Measurements from ENCODE around the gene PSMD8. TPM values are rescaled to one million over a fixed set of nuclear protein-coding genes. Genes with fewer than 3 reads are reported as not detected.

PSMD8 gene
- total and polyA plus RNA-seq, 4 donors = 89.3 to 134 (median 119) TPM

DNA sequence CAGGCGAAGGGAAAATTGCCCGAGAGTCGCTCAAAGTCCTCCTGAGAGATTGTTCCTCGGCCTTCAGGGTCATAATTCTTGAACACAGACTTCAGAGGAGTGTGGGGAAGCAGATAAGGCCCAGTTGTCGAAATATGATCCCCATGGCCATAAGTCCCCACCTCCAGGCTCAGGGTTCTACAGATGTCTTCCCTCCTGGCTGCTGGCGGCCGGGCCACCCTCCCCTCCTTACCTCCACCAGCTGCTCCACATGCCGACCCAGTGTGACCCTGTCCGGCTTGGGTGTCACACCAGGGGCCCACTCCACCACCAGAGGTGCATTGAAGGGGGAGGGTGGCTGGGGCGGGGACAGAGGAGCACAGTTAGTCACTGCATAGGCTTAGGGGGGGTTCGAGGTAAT lies 38.6 kb downstream of the PSMD8 start:
- Histone ChIP-seq H3K9ac (ENCODE audit: low read depth in 1 of 2, low read length in 2 of 2) (no peak overlapping the region), H3K36me3 (ENCODE audit: control insufficient read depth in 4 of 4, insufficient read depth in 3 of 4, low read depth in 1 of 4, low read length in 3 of 4) (no peaks in the 10 kb centered on the region), H3K4me1 (ENCODE audit: control insufficient read depth in 4 of 4, insufficient read depth in 4 of 4, low read length in 3 of 4) (peaks cover 0 to under 1% (median 0%) of the 10 kb centered on the region in 4 donors), H3K4me3 (ENCODE audit: low read depth in 1 of 3, low read length in 3 of 3) (no peak overlapping the region), H3K27me3 (ENCODE audit: control insufficient read depth in 4 of 4, insufficient read depth in 4 of 4, low read length in 3 of 4) (no peaks in the 10 kb centered on the region), H3K9me3 (ENCODE audit: control insufficient read depth in 4 of 4, low read length in 3 of 4) (no peaks in the 10 kb centered on the region), H3K27ac (ENCODE audit: low read depth in 1 of 2, low read length in 2 of 2) (no peak overlapping the region)
- no peak for TF ChIP-seq SP1 (IDR thresholded peaks at IDR 0.05)
- TF ChIP-seq, protein P1, sequence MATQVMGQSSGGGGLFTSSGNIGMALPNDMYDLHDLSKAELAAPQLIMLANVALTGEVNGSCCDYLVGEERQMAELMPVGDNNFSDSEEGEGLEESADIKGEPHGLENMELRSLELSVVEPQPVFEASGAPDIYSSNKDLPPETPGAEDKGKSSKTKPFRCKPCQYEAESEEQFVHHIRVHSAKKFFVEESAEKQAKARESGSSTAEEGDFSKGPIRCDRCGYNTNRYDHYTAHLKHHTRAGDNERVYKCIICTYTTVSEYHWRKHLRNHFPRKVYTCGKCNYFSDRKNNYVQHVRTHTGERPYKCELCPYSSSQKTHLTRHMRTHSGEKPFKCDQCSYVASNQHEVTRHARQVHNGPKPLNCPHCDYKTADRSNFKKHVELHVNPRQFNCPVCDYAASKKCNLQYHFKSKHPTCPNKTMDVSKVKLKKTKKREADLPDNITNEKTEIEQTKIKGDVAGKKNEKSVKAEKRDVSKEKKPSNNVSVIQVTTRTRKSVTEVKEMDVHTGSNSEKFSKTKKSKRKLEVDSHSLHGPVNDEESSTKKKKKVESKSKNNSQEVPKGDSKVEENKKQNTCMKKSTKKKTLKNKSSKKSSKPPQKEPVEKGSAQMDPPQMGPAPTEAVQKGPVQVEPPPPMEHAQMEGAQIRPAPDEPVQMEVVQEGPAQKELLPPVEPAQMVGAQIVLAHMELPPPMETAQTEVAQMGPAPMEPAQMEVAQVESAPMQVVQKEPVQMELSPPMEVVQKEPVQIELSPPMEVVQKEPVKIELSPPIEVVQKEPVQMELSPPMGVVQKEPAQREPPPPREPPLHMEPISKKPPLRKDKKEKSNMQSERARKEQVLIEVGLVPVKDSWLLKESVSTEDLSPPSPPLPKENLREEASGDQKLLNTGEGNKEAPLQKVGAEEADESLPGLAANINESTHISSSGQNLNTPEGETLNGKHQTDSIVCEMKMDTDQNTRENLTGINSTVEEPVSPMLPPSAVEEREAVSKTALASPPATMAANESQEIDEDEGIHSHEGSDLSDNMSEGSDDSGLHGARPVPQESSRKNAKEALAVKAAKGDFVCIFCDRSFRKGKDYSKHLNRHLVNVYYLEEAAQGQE (IDR thresholded peaks at IDR 0.05) = no peak
- no peak for TF ChIP-seq YY1 (IDR thresholded peaks at IDR 0.05)
- no peak for TF ChIP-seq TAF1 (conservative IDR thresholded peaks at IDR 0.05)
- no peak for DNase-seq (ENCODE audit: low spot score)
- 89% methylated on average over 11 of the region's 11 CpGs for WGBS

DNA sequence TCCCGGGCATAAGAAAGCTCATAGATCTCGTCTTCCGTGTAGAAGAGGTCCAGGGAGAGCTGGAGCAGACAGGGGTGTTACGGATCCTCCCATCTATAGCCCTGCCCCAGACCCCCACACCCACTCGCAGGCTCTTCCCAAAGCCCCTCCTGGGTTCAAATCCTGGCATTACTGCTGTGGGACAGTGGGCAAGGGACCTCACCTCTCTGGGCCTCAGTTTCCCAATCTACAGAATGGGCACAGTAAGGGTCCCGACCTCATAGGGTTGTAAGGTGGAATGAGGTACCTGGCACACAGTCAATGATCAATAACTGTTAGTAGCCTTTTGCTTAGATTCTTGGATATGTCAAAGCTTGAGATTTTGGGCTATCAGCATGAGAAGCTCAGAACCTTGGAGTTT lies 39.0 kb downstream of the PSMD8 start:
- no peak for DNase-seq (ENCODE audit: low spot score)
- H3K27me3 ChIP-seq (ENCODE audit: control insufficient read depth in 4 of 4, insufficient read depth in 4 of 4, low read length in 3 of 4) = no peaks in the 10 kb centered on the region
- H3K27ac ChIP-seq (ENCODE audit: low read depth in 1 of 2, low read length in 2 of 2) = no peak overlapping the region
- 93% methylated on average over 6 of the region's 6 CpGs for WGBS
- peaks cover 0 to 4% (median 0%) of the 10 kb centered on the region in 4 donors for H3K4me1 ChIP-seq (ENCODE audit: control insufficient read depth in 4 of 4, insufficient read depth in 4 of 4, low read length in 3 of 4)
- no peaks in the 10 kb centered on the region for H3K36me3 ChIP-seq (ENCODE audit: control insufficient read depth in 4 of 4, insufficient read depth in 3 of 4, low read depth in 1 of 4, low read length in 3 of 4)
- TF ChIP-seq FOXA2 (IDR thresholded peaks at IDR 0.05) (no peak), YY1 (IDR thresholded peaks at IDR 0.05) (no peak), HNF4G (IDR thresholded peaks at IDR 0.05) (no peak), FOXA1 (IDR thresholded peaks at IDR 0.05) (no peak), EGR1 (IDR thresholded peaks at IDR 0.05; ENCODE audit: low read depth in 2 of 2) (no peak), NR2F2 (IDR thresholded peaks at IDR 0.05) (no peak)
- TF ChIP-seq, protein P2, sequence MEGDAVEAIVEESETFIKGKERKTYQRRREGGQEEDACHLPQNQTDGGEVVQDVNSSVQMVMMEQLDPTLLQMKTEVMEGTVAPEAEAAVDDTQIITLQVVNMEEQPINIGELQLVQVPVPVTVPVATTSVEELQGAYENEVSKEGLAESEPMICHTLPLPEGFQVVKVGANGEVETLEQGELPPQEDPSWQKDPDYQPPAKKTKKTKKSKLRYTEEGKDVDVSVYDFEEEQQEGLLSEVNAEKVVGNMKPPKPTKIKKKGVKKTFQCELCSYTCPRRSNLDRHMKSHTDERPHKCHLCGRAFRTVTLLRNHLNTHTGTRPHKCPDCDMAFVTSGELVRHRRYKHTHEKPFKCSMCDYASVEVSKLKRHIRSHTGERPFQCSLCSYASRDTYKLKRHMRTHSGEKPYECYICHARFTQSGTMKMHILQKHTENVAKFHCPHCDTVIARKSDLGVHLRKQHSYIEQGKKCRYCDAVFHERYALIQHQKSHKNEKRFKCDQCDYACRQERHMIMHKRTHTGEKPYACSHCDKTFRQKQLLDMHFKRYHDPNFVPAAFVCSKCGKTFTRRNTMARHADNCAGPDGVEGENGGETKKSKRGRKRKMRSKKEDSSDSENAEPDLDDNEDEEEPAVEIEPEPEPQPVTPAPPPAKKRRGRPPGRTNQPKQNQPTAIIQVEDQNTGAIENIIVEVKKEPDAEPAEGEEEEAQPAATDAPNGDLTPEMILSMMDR (IDR thresholded peaks at IDR 0.05; ENCODE audit: low read depth, low read length, missing input control) = no peak
- TF ChIP-seq, protein P3, sequence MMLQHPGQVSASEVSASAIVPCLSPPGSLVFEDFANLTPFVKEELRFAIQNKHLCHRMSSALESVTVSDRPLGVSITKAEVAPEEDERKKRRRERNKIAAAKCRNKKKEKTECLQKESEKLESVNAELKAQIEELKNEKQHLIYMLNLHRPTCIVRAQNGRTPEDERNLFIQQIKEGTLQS (IDR thresholded peaks at IDR 0.05) = no peak
- no peaks in the 10 kb centered on the region for H3K9me3 ChIP-seq (ENCODE audit: control insufficient read depth in 4 of 4, low read length in 3 of 4)
- H3K4me3 ChIP-seq (ENCODE audit: low read depth in 1 of 3, low read length in 3 of 3) = no peak overlapping the region
- H3K9ac ChIP-seq (ENCODE audit: low read depth in 1 of 2, low read length in 2 of 2) = no peak overlapping the region

DNA sequence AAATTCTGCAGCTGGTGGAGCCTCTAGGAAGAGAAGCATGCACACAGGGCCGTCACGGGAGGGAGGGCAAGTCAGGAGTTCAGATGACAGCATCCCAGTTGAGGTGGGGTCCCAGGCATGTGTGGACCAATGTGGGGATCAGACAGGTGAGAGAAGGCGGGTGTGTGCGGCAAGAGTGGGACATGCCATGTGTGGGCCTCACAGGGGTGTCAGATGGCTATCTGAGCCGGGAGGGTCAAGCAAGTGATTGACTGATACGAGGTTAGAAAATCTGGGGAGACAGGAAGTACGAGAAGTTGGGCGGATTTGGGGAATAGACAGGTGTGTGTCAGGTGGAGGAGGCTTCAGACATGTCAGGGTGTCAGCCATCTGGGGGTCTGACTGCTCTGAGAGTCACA lies 42.8 kb downstream of the PSMD8 start:
- no peak overlapping the region for H3K27ac ChIP-seq (ENCODE audit: low read depth in 1 of 2, low read length in 2 of 2)
- peaks cover 0 to 4% (median 0%) of the 10 kb centered on the region in 4 donors for H3K4me1 ChIP-seq (ENCODE audit: control insufficient read depth in 4 of 4, insufficient read depth in 4 of 4, low read length in 3 of 4)
- H3K4me3 ChIP-seq (ENCODE audit: low read depth in 1 of 3, low read length in 3 of 3) = no peak overlapping the region
- no peak overlapping the region for H3K9ac ChIP-seq (ENCODE audit: low read depth in 1 of 2, low read length in 2 of 2)
- no peak for TF ChIP-seq YY1 (IDR thresholded peaks at IDR 0.05)
- no peak for TF ChIP-seq JUND (IDR thresholded peaks at IDR 0.05)
- TF ChIP-seq, protein P4, sequence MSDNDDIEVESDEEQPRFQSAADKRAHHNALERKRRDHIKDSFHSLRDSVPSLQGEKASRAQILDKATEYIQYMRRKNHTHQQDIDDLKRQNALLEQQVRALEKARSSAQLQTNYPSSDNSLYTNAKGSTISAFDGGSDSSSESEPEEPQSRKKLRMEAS (IDR thresholded peaks at IDR 0.05) = no peak
- TF ChIP-seq, protein P5, sequence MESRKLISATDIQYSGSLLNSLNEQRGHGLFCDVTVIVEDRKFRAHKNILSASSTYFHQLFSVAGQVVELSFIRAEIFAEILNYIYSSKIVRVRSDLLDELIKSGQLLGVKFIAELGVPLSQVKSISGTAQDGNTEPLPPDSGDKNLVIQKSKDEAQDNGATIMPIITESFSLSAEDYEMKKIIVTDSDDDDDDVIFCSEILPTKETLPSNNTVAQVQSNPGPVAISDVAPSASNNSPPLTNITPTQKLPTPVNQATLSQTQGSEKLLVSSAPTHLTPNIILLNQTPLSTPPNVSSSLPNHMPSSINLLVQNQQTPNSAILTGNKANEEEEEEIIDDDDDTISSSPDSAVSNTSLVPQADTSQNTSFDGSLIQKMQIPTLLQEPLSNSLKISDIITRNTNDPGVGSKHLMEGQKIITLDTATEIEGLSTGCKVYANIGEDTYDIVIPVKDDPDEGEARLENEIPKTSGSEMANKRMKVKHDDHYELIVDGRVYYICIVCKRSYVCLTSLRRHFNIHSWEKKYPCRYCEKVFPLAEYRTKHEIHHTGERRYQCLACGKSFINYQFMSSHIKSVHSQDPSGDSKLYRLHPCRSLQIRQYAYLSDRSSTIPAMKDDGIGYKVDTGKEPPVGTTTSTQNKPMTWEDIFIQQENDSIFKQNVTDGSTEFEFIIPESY (IDR thresholded peaks at IDR 0.05) = no peak
- no peak for TF ChIP-seq SP1 (IDR thresholded peaks at IDR 0.05)
- no peak for TF ChIP-seq RAD21 (IDR thresholded peaks at IDR 0.05)
- no peak for TF ChIP-seq FOXA1 (IDR thresholded peaks at IDR 0.05)
- TF ChIP-seq HNF4A (conservative IDR thresholded peaks at IDR 0.05) = no peak
- TF ChIP-seq HNF4G (IDR thresholded peaks at IDR 0.05) = no peak
- no peak for TF ChIP-seq TAF1 (conservative IDR thresholded peaks at IDR 0.05)
- TF ChIP-seq NR2F2 (IDR thresholded peaks at IDR 0.05) = no peak
- no peak for TF ChIP-seq RXRA (IDR thresholded peaks at IDR 0.05)
- no peak for DNase-seq (ENCODE audit: low spot score)
- no peaks in the 10 kb centered on the region for H3K9me3 ChIP-seq (ENCODE audit: control insufficient read depth in 4 of 4, low read length in 3 of 4)
- H3K27me3 ChIP-seq (ENCODE audit: control insufficient read depth in 4 of 4, insufficient read depth in 4 of 4, low read length in 3 of 4) = no peaks in the 10 kb centered on the region
- H3K36me3 ChIP-seq (ENCODE audit: control insufficient read depth in 4 of 4, insufficient read depth in 3 of 4, low read depth in 1 of 4, low read length in 3 of 4) = no peaks in the 10 kb centered on the region
- WGBS = 84% methylated on average over 8 of the region's 8 CpGs

Measured in liver (tissue), 9 donors.